Spleen (tissue), 7 donors: ENCODE results near the gene SLIT1.

ENCODE experiments used
- CTCF ChIP-seq, 11 experiments: fragments of 200-600 bp in 7 of 11; fragments of 450-650 bp in 4 of 11; sonication (generic) in 4 of 11; IDR thresholded peaks in 8 of 11; conservative IDR thresholded peaks in 3 of 11; 1 replicate in 7 of 11; 2 replicates in 4 of 11; pipeline versions ENCODE4 v1.4.0 to v1.8.0; 2016 to 2021; ENCODE audit warnings: antibody characterized with exemption in 11 of 11, inconsistent platforms in 4 of 11, mild to moderate bottlenecking in 1 of 11
- POLR2A ChIP-seq, 3 donors: fragments of 450-650 bp; IDR thresholded peaks; one replicate each; pipeline ENCODE4 v1.5.1; 2017; ENCODE audit warnings: antibody characterized with exemption in 3 of 3, mild to moderate bottlenecking in 1 of 3
- donor health status: DM: no; HTN: no; CAD: no; lungs with moderate emphysema.
- donor health status: DM: no; HTN: no; CAD: no.
- donor health status: DM: no; HTN: no; CAD: no.

- no peak for TF ChIP-seq CTCF (IDR thresholded peaks at IDR 0.05 in 8 of 11, conservative IDR thresholded peaks at IDR 0.05 in 3 of 11)
- TF ChIP-seq POLR2A (IDR thresholded peaks at IDR 0.05) = no peak
Observed at GRCh38 chr10:96995851-96996250, 189.9 kb downstream of the SLIT1 start.
